ENCODE measurements around the gene LRRC8D. TPM values are rescaled to one million over a fixed set of nuclear protein-coding genes. Genes with fewer than 3 reads are reported as not detected.

The LRRC8D gene
- total RNA-seq, 4 donors from 2014 or later, result 12.0 to 47.4 (median 17.8) TPM

DNA sequence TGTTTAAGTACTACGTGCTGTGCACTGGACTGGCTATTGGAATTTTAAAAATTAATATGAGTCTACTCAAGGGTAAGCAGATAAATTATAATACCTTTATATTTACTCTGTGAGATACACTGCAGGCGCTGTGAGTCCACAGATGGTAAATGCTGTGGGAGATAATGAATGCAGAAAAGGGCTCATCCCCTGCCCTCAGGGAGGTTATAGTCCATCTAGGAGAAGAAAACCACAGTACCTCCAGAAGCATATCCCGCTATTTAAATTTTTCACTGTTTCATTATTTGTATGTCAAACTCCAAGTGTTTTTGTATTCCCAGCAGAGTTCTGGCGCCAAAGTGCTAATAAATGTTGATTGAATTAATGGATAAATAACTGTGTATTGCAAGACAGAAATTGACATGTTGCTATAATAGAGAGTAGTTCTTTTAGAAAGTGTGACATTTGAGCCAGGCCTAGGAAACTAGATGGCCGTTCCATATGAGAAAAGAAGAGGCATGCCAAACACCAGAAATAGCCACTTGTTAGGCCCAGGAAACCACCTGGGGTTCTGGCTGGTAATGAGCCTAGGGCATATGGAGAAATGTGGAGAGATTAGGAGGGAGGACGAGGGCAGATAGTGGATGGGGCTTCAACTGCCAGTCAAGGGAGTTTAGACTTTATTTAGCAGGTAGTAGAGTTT, 61.7 kb downstream of the LRRC8D start:
- no peaks in the 10 kb centered on the region for H3K9me3 ChIP-seq
- H3K4me1 ChIP-seq, result no peaks in the 10 kb centered on the region
- H3K27ac ChIP-seq, result no peak overlapping the region
- H3K36me3 ChIP-seq, result no peaks in the 10 kb centered on the region
- H3K4me3 ChIP-seq, result no peak overlapping the region
- intact Hi-C loops (cut with DNase I; ENCODE audit: low total_unique reads), result no loop called here
- TF ChIP-seq POLR2A (IDR thresholded peaks at IDR 0.05), result no peak
- DNase-seq, result no peak
- no peaks in the 10 kb centered on the region for H3K27me3 ChIP-seq

- Histone ChIP-seq H3K27ac (no peak overlapping the region), H3K36me3 (no peaks in the 10 kb centered on the region), H3K27me3 (no peaks in the 10 kb centered on the region), H3K9me3 (no peaks in the 10 kb centered on the region), H3K4me1 (no peaks in the 10 kb centered on the region), H3K4me3 (no peak overlapping the region)
- TF ChIP-seq, protein P1, sequence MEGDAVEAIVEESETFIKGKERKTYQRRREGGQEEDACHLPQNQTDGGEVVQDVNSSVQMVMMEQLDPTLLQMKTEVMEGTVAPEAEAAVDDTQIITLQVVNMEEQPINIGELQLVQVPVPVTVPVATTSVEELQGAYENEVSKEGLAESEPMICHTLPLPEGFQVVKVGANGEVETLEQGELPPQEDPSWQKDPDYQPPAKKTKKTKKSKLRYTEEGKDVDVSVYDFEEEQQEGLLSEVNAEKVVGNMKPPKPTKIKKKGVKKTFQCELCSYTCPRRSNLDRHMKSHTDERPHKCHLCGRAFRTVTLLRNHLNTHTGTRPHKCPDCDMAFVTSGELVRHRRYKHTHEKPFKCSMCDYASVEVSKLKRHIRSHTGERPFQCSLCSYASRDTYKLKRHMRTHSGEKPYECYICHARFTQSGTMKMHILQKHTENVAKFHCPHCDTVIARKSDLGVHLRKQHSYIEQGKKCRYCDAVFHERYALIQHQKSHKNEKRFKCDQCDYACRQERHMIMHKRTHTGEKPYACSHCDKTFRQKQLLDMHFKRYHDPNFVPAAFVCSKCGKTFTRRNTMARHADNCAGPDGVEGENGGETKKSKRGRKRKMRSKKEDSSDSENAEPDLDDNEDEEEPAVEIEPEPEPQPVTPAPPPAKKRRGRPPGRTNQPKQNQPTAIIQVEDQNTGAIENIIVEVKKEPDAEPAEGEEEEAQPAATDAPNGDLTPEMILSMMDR (IDR thresholded peaks at IDR 0.05), result no peak
- TF ChIP-seq POLR2A (IDR thresholded peaks at IDR 0.05), result no peak
- no peak for DNase-seq
- intact Hi-C loops (cut with DNase I; ENCODE audit: low total_unique reads), result no loop called here
Measured at GRCh38 chr1:89883030-89883379, 62.2 kb downstream of the LRRC8D start.

- no peak for TF ChIP-seq POLR2A (IDR thresholded peaks at IDR 0.05)
- TF ChIP-seq, protein P1 (IDR thresholded peaks at IDR 0.05), result no peak
- DNase-seq, result no peak
- intact Hi-C loops (cut with DNase I; ENCODE audit: low total_unique reads), result no loop called here
- Histone ChIP-seq H3K27ac (no peak overlapping the region), H3K36me3 (no peaks in the 10 kb centered on the region), H3K9me3 (no peaks in the 10 kb centered on the region), H3K4me1 (no peaks in the 10 kb centered on the region), H3K4me3 (no peak overlapping the region), H3K27me3 (no peaks in the 10 kb centered on the region)
Measured at GRCh38 chr1:89884718-89885596, 64.1 kb downstream of the LRRC8D start.

DNA sequence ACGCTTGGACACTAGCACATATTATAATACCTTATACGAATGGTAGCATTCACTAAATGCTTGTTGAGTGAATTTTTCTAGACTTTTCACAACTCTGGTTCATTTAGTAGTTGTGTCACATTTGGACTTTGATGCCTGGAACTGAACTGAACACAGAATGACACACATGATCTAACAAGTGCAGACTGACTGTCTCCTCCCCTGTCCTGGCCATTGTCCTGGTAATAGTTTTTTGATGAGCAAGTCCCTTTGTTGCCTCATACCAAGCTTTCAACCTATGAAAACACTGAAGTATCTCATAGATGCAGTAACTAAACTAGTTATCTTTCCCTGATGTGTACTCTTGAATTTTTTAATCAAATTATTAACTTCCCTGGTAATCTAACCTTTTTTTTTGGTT, 66.4 kb downstream of the LRRC8D start:
- DNase-seq, result no peak
- intact Hi-C loops (cut with DNase I; ENCODE audit: low total_unique reads), result no loop called here
- no peak for TF ChIP-seq POLR2A (IDR thresholded peaks at IDR 0.05)
- TF ChIP-seq, protein P1 (IDR thresholded peaks at IDR 0.05), result no peak
- Histone ChIP-seq H3K4me3 (no peak overlapping the region), H3K4me1 (no peaks in the 10 kb centered on the region), H3K36me3 (no peaks in the 10 kb centered on the region), H3K9me3 (no peaks in the 10 kb centered on the region), H3K27ac (no peak overlapping the region), H3K27me3 (no peaks in the 10 kb centered on the region)

DNA sequence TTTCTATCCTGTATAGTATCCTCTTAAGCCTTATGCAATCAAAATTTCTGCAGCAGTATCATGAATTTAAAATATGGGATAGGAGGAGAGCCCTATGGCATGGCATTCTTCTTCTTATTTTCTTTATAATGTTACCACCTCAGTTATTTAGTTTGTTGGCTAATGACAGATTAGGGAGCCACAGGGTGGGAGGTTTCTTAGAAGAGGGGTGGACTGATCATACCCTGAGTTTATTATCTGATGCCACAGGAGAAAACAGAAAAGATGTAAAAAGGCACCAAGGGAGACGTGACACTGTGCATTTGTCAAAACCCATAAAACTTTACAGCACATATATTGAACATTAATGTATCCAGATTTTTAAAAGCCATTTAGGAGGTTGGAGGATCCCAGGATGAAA, 66.9 kb downstream of the LRRC8D start:
- Histone ChIP-seq H3K9me3 (no peaks in the 10 kb centered on the region), H3K27ac (no peak overlapping the region), H3K27me3 (no peaks in the 10 kb centered on the region), H3K36me3 (no peaks in the 10 kb centered on the region), H3K4me1 (no peaks in the 10 kb centered on the region), H3K4me3 (no peak overlapping the region)
- DNase-seq, result no peak
- intact Hi-C loops (cut with DNase I; ENCODE audit: low total_unique reads), result no loop called here
- TF ChIP-seq, protein P1 (IDR thresholded peaks at IDR 0.05), result no peak
- TF ChIP-seq POLR2A (IDR thresholded peaks at IDR 0.05), result no peak
